PC-3 (cell line): ENCODE measurements around the gene HYAL2. TPM values are rescaled to one million over a fixed set of nuclear protein-coding genes. Genes with fewer than 3 reads are reported as not detected.

Experiments used
- ATAC-seq: fragments of 200-7000 bp; cut with Tn5 transposase; 2 replicates; pipeline ENCODE4 v1.9.1; 2020; ENCODE audit warnings: mild to moderate bottlenecking, moderate library complexity
- BruUV-seq: library from RNA; stranded (reverse); fragments of 400-500 nt; replicated peaks from 2 replicates; lab custom pipeline; 2021; lab: Mats Ljungman, UMichigan
- CTCF ChIA-PET: fragments of 300-600 bp; sonication (Branson Sonifier 250); formaldehyde crosslinking; loops from one replicate; lab custom pipeline; 2022; ENCODE audit warnings: antibody characterized with exemption; lab: Charles Lee
- POLR2A ChIA-PET: fragments of 300-600 bp; sonication (Branson Sonifier 250); formaldehyde crosslinking; loops from one replicate; lab custom pipeline; 2022; ENCODE audit warnings: antibody characterized with exemption; ENCODE audit not compliant: unreplicated experiment; lab: Charles Lee
- DNase-seq: peaks from one replicate; pipeline ENCODE4 v3.0.0-alpha.2; 2015
- H2AFZ ChIP-seq: fragments of 300-600 bp; sonication (generic); 2 replicates; pipeline ENCODE4 v1.6.0; 2016; ENCODE audit warnings: antibody characterized with exemption, low read length
- H3F3A ChIP-seq: fragments of 300-600 bp; sonication (generic); one replicate; pipeline ENCODE4 v1.6.0; 2017; ENCODE audit warnings: antibody characterized with exemption, low read length, control low read depth, mild to moderate bottlenecking; ENCODE audit not compliant: unreplicated experiment
- H3K27ac ChIP-seq: fragments of 300-600 bp; sonication (generic); 2 replicates; pipeline ENCODE4 v1.5.1; 2016; ENCODE audit warnings: mild to moderate bottlenecking, low read length
- H3K27me3 ChIP-seq: fragments of 300-600 bp; sonication (generic); 2 replicates; pipeline ENCODE4 v1.6.1; 2016; ENCODE audit warnings: low read length, mixed read lengths
- H3K36me3 ChIP-seq: fragments of 300-600 bp; sonication (generic); 2 replicates; pipeline ENCODE4 v1.6.1; 2016; ENCODE audit warnings: low read depth, mixed run types, low read length, mixed read lengths
- H3K4me1 ChIP-seq: fragments of 300-600 bp; sonication (generic); 2 replicates; pipeline ENCODE4 v1.5.1; 2016; ENCODE audit warnings: low read length; ENCODE audit not compliant: insufficient read depth
- H3K4me2 ChIP-seq: fragments of 300-600 bp; sonication (generic); 2 replicates; pipeline ENCODE4 v1.6.0; 2016; ENCODE audit warnings: low read length
- H3K4me3 ChIP-seq: fragments of 300-600 bp; sonication (generic); 2 replicates; pipeline ENCODE4 v1.5.1; 2016; ENCODE audit warnings: mild to moderate bottlenecking, low read length, mixed read lengths
- H3K79me2 ChIP-seq: fragments of 300-600 bp; sonication (generic); 2 replicates; pipeline ENCODE4 v1.6.1; 2017; ENCODE audit warnings: low read length, mixed read lengths
- H3K9ac ChIP-seq: fragments of 300-600 bp; sonication (generic); 2 replicates; pipeline ENCODE4 v1.6.0; 2016; ENCODE audit warnings: mild to moderate bottlenecking, low read length
- H3K9me2 ChIP-seq: fragments of 300-600 bp; sonication (generic); replicated peaks from 2 replicates; pipeline ENCODE4 v1.6.1; 2016; ENCODE audit warnings: mixed run types, low read length, mixed read lengths
- H3K9me3 ChIP-seq: fragments of 300-600 bp; sonication (generic); 2 replicates; pipeline ENCODE4 v1.6.1; 2016; ENCODE audit warnings: low read length, mixed read lengths
- H4K20me1 ChIP-seq: fragments of 300-600 bp; sonication (generic); 2 replicates; pipeline ENCODE4 v1.6.1; 2016; ENCODE audit warnings: low read length, mixed read lengths
- CTCF ChIP-seq: fragments of 300-600 bp; sonication (generic); conservative IDR thresholded peaks from 2 replicates; pipeline ENCODE4 v1.5.1; 2017; ENCODE audit warnings: antibody characterized with exemption, low read depth, mild to moderate bottlenecking, low read length
- EZH2 ChIP-seq: fragments of 300-600 bp; sonication (generic); IDR thresholded peaks from one replicate; pipeline ENCODE4 v1.6.1; 2017; ENCODE audit warnings: antibody characterized with exemption, mild to moderate bottlenecking, low read length; ENCODE audit not compliant: unreplicated experiment
- EZH2phosphoT487 ChIP-seq: fragments of 300-600 bp; sonication (generic); IDR thresholded peaks from 2 replicates; pipeline ENCODE4 v1.6.1; 2018; ENCODE audit warnings: mild to moderate bottlenecking, antibody characterized with exemption, low read length, borderline replicate concordance
- intact Hi-C: fragments of 100-400 bp; cut with micrococcal nuclease; formaldehyde crosslinking; loops from 2 replicates; pipeline ENCODE4 v1.9.0; 2023
- total RNA-seq: library from RNA; depleted of rRNA; stranded (reverse); fragments of >200 nt; gene quantifications from 2 replicates; pipeline ENCODE4 v1.2.3, GENCODE V29; 2014

The HYAL2 gene
- total RNA-seq, 1 experiment from 2014 or later, result 97.8 TPM

- H3K9ac ChIP-seq, result peak overlapping the region; percentile 89
- no peaks in the 10 kb centered on the region for H3F3A ChIP-seq
- H3K79me2 ChIP-seq, result peaks cover 48% of the 10 kb centered on the region
- no peaks in the 10 kb centered on the region for H3K27me3 ChIP-seq
- ChIA-PET CTCF (interaction anchor here (0.6 to 1.3 kb wide), 10 partner anchors 8 to 1646 kb away, joined by 3 to 10 read pairs (median 4); partner anchors contain the start of genes CYB561D2, NPRL2, TUSC2 and ZMYND10), POLR2A (interaction anchor here (0.5 to 1.4 kb wide), 12 partner anchors 9 to 1768 kb away, joined by 3 to 17 read pairs (median 5); partner anchors contain the start of genes CISH, CYB561D2, HYAL3 and IFRD2)
- H3K4me3 ChIP-seq, result peak overlapping the region; percentile 89
- H3K9me3 ChIP-seq, result no peaks in the 10 kb centered on the region
- peak overlapping the region; percentile 88 for H2AFZ ChIP-seq
- TF ChIP-seq CTCF (no peak), EZH2phosphoT487 (no peak), EZH2 (no peak)
- H3K4me1 ChIP-seq, result peaks cover 32% of the 10 kb centered on the region
- intact Hi-C loops, result no loop called here
- peak overlapping the region; percentile 88 for H3K4me2 ChIP-seq
- no TSS peak for BruUV-seq
- peak overlapping the region; percentile 72 for H3K27ac ChIP-seq
- DNase-seq, result peak; percentile 99
- H3K36me3 ChIP-seq, result no peaks in the 10 kb centered on the region; the same call in 1 of the 2 replicates
- ATAC-seq, result peak; percentile 88
- peaks cover 13% of the 10 kb centered on the region; the same call in 1 of the 2 replicates for H4K20me1 ChIP-seq
- no peaks in the 10 kb centered on the region for H3K9me2 ChIP-seq
Observed at GRCh38 chr3:50337175-50337861, 14.8 kb upstream of the HYAL2 start.

- H3K9ac ChIP-seq, result peak overlapping the region; percentile 89
- ATAC-seq (peak; percentile 46), DNase-seq (peak; percentile 34)
- H3K4me2 ChIP-seq, result peak overlapping the region; percentile 88
- peaks cover 53% of the 10 kb centered on the region for H3K79me2 ChIP-seq
- H3K27ac ChIP-seq, result peak overlapping the region; percentile 72
- H3K9me3 ChIP-seq, result no peaks in the 10 kb centered on the region
- H4K20me1 ChIP-seq, result peaks cover 13% of the 10 kb centered on the region; the same call in 1 of the 2 replicates
- CTCF ChIA-PET, result interaction anchor here (0.6 to 1.3 kb wide), 10 partner anchors 9 to 1646 kb away, joined by 3 to 10 read pairs (median 4); partner anchors contain the start of genes TUSC2 and ZMYND10
- H3K27me3 ChIP-seq, result no peaks in the 10 kb centered on the region
- H3K9me2 ChIP-seq, result no peaks in the 10 kb centered on the region
- H3K36me3 ChIP-seq, result peaks cover 6% of the 10 kb centered on the region; the same call in 1 of the 2 replicates
- H3K4me1 ChIP-seq, result peaks cover 32% of the 10 kb centered on the region
- intact Hi-C loops, result no loop called here
- TSS peak; percentile 73 for BruUV-seq
- H2AFZ ChIP-seq, result peak overlapping the region; percentile 88
- TF ChIP-seq CTCF (0 out of 2 replicates have a peak, but pooled peaks have one; percentile 11), EZH2phosphoT487 (no peak)
- H3K4me3 ChIP-seq, result peak overlapping the region; percentile 89
- H3F3A ChIP-seq, result no peaks in the 10 kb centered on the region
- POLR2A ChIA-PET, result interaction anchor here (0.5 to 1.4 kb wide), 12 partner anchors 8 to 1769 kb away, joined by 3 to 17 read pairs (median 5); partner anchors contain the start of genes CISH, CYB561D2, HYAL3 and IFRD2
Observed at GRCh38 chr3:50336452-50337174, 14.1 kb upstream of the HYAL2 start.
